B cell (primary cell): ENCODE data around the gene ZCCHC7. TPM values are rescaled to one million over a fixed set of nuclear protein-coding genes. Genes with fewer than 3 reads are reported as not detected.

Experiments used
- ATAC-seq: fragments of 200-7000 bp; cut with Tn5 transposase; one replicate; pipeline ENCODE4 v1.10.0; 2021; ENCODE audit warnings: low read depth, mild to moderate bottlenecking, moderate number of reproducible peaks, moderate library complexity
- CTCF ChIA-PET: fragments of 350-600 bp; sonication (Branson Sonifier 250); formaldehyde crosslinking; loops from one replicate; lab custom pipeline; 2021; ENCODE audit warnings: antibody characterized with exemption, inconsistent platforms; lab: Charles Lee
- POLR2A ChIA-PET: fragments of 350-600 bp; sonication (Branson Sonifier 250); formaldehyde crosslinking; loops from one replicate; lab custom pipeline; 2021; ENCODE audit warnings: antibody characterized with exemption; lab: Charles Lee
- DNase-seq: peaks from one replicate; pipeline ENCODE4 v3.0.0; 2013
- H2AFZ ChIP-seq: 2 replicates; pipeline ENCODE4 v1.6.1; 2012; ENCODE audit warnings: mild to moderate bottlenecking, low read depth, low read length; ENCODE audit not compliant: insufficient read depth, poor library complexity, severe bottlenecking
- H3K27ac ChIP-seq, 2 donors: 1 replicate in 1 of 2; 2 replicates in 1 of 2; pipeline ENCODE4 v1.5.1; 2012 to 2013; ENCODE audit warnings: low read length in 2 of 2, mild to moderate bottlenecking in 2 of 2, moderate library complexity in 1 of 2
- H3K27me3 ChIP-seq, 4 experiments: fragments of 200-600 bp in 1 of 4; sonication (generic) in 1 of 4; replicated peaks in 1 of 4; 1 replicate in 2 of 4; 2 replicates in 2 of 4; pipeline versions ENCODE4 v1.6.1 to v1.7.0; 2013 to 2016; ENCODE audit warnings: low read length in 3 of 4, mild to moderate bottlenecking in 2 of 4, mixed read lengths in 1 of 4, moderate library complexity in 1 of 4; ENCODE audit not compliant: insufficient read depth in 4 of 4, control insufficient read depth in 3 of 4; ENCODE audit errors: control extremely low read depth in 1 of 4
- H3K36me3 ChIP-seq, 2 experiments: replicated peaks in 1 of 2; 1 replicate in 1 of 2; 2 replicates in 1 of 2; pipeline versions ENCODE4 v1.6.1 to v1.7.1; 2013; ENCODE audit warnings: low read length in 1 of 2; ENCODE audit not compliant: insufficient read depth in 2 of 2, control insufficient read depth in 1 of 2; ENCODE audit errors: control extremely low read depth in 1 of 2, extremely low read depth in 1 of 2
- H3K4me1 ChIP-seq, 2 donors: fragments of 200-600 bp in 1 of 2; sonication (generic) in 1 of 2; 1 replicate in 1 of 2; 2 replicates in 1 of 2; pipeline versions ENCODE4 v1.5.1 to v1.6.1; 2013 to 2017; ENCODE audit warnings: low read length in 2 of 2; ENCODE audit not compliant: control insufficient read depth in 2 of 2, insufficient read depth in 2 of 2
- H3K4me2 ChIP-seq: replicated peaks from 2 replicates; pipeline ENCODE3; 2012; ENCODE audit warnings: mild to moderate bottlenecking, low read depth, low read length; ENCODE audit not compliant: poor library complexity, severe bottlenecking
- H3K4me3 ChIP-seq, 5 experiments: fragments of 200-600 bp in 1 of 5; sonication (generic) in 1 of 5; 1 replicate in 3 of 5; 2 replicates in 2 of 5; pipeline versions ENCODE4 v1.5.1 to v1.7.0; 2011 to 2016; ENCODE audit warnings: low read length in 4 of 5, mild to moderate bottlenecking in 4 of 5, low read depth in 2 of 5, control low read depth in 1 of 5, moderate library complexity in 1 of 5; ENCODE audit not compliant: insufficient read depth in 1 of 5; ENCODE audit errors: control extremely low read depth in 1 of 5, extremely low read depth in 1 of 5
- H3K79me2 ChIP-seq: fragments of 200-600 bp; sonication (generic); one replicate; pipeline ENCODE4 v1.6.0; 2016; ENCODE audit warnings: low read length; ENCODE audit not compliant: control insufficient read depth, insufficient read depth
- H3K9ac ChIP-seq: fragments of 200-600 bp; sonication (generic); 2 replicates; pipeline ENCODE4 v1.6.1; 2017; ENCODE audit warnings: mild to moderate bottlenecking, low read length, moderate library complexity
- H3K9me3 ChIP-seq, 3 donors: one replicate each; pipeline versions ENCODE4 v1.6.1 to v1.7.1; 2013; ENCODE audit warnings: low read length in 2 of 3; ENCODE audit not compliant: control insufficient read depth in 2 of 3, insufficient read depth in 1 of 3; ENCODE audit errors: control extremely low read depth in 1 of 3
- H4K20me1 ChIP-seq: 2 replicates; pipeline ENCODE4 v1.6.0; 2012; ENCODE audit warnings: mild to moderate bottlenecking, low read length; ENCODE audit not compliant: insufficient read depth, control insufficient read depth, poor library complexity, severe bottlenecking
- H3K27ac Mint-ChIP-seq: one replicate; pipeline ENCODE4 v1.8.0; 2021; ENCODE audit warnings: mixed read lengths
- H3K27me3 Mint-ChIP-seq: one replicate; pipeline ENCODE4 v1.8.0; 2021; ENCODE audit warnings: mixed read lengths
- H3K4me1 Mint-ChIP-seq: one replicate; pipeline ENCODE4 v1.8.0; 2021; ENCODE audit warnings: mixed read lengths
- H3K4me3 Mint-ChIP-seq: one replicate; pipeline ENCODE4 v1.8.0; 2021; ENCODE audit warnings: mixed read lengths
- H3K9me3 Mint-ChIP-seq: one replicate; pipeline ENCODE4 v1.8.0; 2022; ENCODE audit warnings: mixed read lengths; ENCODE audit not compliant: insufficient read depth
- EZH2 ChIP-seq: IDR thresholded peaks from 2 replicates; pipeline ENCODE4 v1.6.1; 2012; ENCODE audit warnings: borderline replicate concordance, low read depth, mild to moderate bottlenecking, moderate library complexity, low read length; ENCODE audit not compliant: insufficient read depth, poor library complexity, severe bottlenecking
- WGBS: methylation state at CpG from one replicate; pipeline ENCODE4 v1.1.5; 2013; ENCODE audit warnings: missing lambda C conversion rate; ENCODE audit not compliant: insufficient coverage; 5-methylcytosine and 5-hydroxymethylcytosine counted together
- intact Hi-C: fragments of 100-400 bp; cut with micrococcal nuclease; formaldehyde crosslinking; loops from one replicate; pipeline ENCODE4 v1.10.0; 2022
- polyA plus RNA-seq: library from polyadenylated mRNA; depleted of rRNA; stranded (reverse); fragments of >200 nt; gene quantifications from 2 replicates; pipeline ENCODE4 v1.2.3, GENCODE V29; 2012
- total RNA-seq, 2 donors: library from RNA; stranded (reverse); fragments of 120-200 nt in 1 of 2; gene quantifications; 1 replicate in 1 of 2; 2 replicates in 1 of 2; pipeline versions ENCODE4 v1.2.3 to v1.2.4, GENCODE V29; 2013 to 2022
- TF ChIP-seq, protein P1 (sequence below): fragments of 200-600 bp; IDR thresholded peaks from one replicate; pipeline ENCODE4 v1.8.0; 2022; ENCODE audit warnings: antibody characterized with exemption, mild to moderate bottlenecking

The ZCCHC7 gene
- total and polyA plus RNA-seq, 2 donors (not counting 1 experiment from before 2014, with no cell fraction given): 56.3 to 83.5 TPM

DNA sequence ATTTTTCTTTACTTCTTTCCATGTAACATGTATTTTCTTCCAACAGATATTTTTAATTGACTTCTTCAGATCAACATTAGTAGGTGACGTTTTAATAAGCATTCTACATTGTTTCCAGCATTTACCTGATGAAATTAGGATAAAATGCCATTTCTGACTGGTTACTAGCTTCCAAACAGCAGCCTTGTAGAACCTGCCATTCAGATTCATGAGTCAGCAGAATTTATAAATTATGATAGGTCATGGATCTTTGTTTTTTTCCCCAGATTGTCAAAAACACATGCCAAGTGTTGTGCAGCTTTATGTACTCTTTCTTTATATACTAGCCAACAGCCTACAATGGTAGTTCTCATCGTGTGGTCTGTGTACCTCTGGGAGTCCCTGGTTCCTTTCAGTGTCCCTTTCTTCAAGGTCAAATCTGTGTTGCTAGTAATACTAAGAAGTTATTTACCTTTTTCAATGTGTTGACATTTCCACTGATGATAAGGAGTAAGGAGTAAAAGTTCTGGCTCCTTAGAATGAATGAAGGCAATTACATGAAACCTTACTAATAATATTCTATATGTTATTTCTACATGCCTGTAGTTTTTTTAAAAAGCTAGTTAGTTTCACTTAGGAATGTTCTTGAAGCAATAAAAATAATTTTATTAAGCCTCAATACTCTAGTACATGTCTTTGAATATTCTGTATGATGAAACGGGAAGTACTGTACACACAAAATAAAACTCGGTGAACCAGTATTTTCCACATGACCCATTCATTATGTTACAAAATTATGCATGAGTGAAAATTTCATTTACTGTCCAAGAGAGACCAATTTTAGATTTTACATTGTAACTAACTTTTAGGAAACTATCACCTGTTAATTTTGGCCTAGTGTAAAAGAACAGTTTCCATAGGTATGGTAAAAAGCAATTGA lies 135.8 kb downstream of the ZCCHC7 start:
- Histone ChIP-seq H3K9me3 (no peaks in the 10 kb centered on the region), H3K27me3 (no peaks in the 10 kb centered on the region), H3K36me3 (peaks cover 6 to 19% of the 10 kb centered on the region in 2 experiments), H3K27ac (peak overlapping the region; percentile 24 to 81), H3K79me2 (peaks cover 93% of the 10 kb centered on the region), H3K4me1 (peaks cover 38 to 51% of the 10 kb centered on the region in 2 donors), H2AFZ (no peak overlapping the region), H4K20me1 (no peaks in the 10 kb centered on the region), H3K9ac (no peak overlapping the region), H3K4me2 (peak overlapping the region; percentile 42), H3K4me3 (no peak overlapping the region)
- ChIA-PET POLR2A (interaction anchor here (0.6 to 0.9 kb wide), 2 partner anchors 57 to 139 kb away, joined by 3 read pairs; no protein-coding TSS in a partner anchor), CTCF (interaction anchor here (1.0 to 1.5 kb wide), 3 partner anchors 11 to 384 kb away, joined by 3 to 4 read pairs (median 4); no protein-coding TSS in a partner anchor)
- H3K9me3 Mint-ChIP-seq: no peaks in the 10 kb centered on the region
- TF ChIP-seq, protein P1, sequence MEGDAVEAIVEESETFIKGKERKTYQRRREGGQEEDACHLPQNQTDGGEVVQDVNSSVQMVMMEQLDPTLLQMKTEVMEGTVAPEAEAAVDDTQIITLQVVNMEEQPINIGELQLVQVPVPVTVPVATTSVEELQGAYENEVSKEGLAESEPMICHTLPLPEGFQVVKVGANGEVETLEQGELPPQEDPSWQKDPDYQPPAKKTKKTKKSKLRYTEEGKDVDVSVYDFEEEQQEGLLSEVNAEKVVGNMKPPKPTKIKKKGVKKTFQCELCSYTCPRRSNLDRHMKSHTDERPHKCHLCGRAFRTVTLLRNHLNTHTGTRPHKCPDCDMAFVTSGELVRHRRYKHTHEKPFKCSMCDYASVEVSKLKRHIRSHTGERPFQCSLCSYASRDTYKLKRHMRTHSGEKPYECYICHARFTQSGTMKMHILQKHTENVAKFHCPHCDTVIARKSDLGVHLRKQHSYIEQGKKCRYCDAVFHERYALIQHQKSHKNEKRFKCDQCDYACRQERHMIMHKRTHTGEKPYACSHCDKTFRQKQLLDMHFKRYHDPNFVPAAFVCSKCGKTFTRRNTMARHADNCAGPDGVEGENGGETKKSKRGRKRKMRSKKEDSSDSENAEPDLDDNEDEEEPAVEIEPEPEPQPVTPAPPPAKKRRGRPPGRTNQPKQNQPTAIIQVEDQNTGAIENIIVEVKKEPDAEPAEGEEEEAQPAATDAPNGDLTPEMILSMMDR: no peak
- no peak for TF ChIP-seq EZH2
- H3K27me3 Mint-ChIP-seq: no peaks in the 10 kb centered on the region
- H3K27ac Mint-ChIP-seq: peak overlapping the region; percentile 88
- intact Hi-C loops: no loop called here
- DNase-seq: peak; percentile 37
- peak; percentile 41 for ATAC-seq
- no CpG with 5 or more reads among the region's 4 CpGs for WGBS
- H3K4me3 Mint-ChIP-seq: peak overlapping the region; percentile 60
- H3K4me1 Mint-ChIP-seq: peaks cover 63% of the 10 kb centered on the region

DNA sequence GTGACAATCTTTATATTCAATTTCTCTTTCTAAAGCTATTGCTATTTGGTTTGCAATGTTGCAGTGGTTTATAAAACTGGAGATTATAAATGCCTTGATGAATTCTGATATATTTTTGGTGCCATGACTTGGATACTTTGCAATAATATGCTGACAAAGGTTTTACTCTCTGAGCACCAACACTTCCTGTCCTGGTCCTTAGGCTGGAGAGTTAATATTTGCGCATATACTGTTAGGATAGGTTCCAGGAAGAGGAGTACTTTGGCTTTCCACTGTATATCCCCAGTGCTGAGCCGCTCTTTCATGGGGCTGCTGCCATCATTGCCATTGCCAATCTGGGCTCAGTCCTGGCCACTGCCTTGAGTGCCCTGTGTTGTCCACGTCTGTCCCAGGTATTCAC lies 139.6 kb downstream of the ZCCHC7 start:
- no peaks in the 10 kb centered on the region for H4K20me1 ChIP-seq
- no peaks in the 10 kb centered on the region for H3K27me3 Mint-ChIP-seq
- H3K79me2 ChIP-seq: peaks cover 98% of the 10 kb centered on the region
- H3K36me3 ChIP-seq: peaks cover 6 to 15% of the 10 kb centered on the region in 2 experiments
- intact Hi-C loops: no loop called here
- no peaks in the 10 kb centered on the region for H3K27me3 ChIP-seq
- ChIA-PET POLR2A (no interaction called here), CTCF (interaction anchor here (0.6 to 0.8 kb wide), 2 partner anchors 129 to 264 kb away, joined by 3 read pairs; no protein-coding TSS in a partner anchor)
- peak overlapping the region in 1 of 2 donors; percentile 59 for H3K27ac ChIP-seq
- no peaks in the 10 kb centered on the region for H3K9me3 ChIP-seq
- no peak overlapping the region for H3K4me3 Mint-ChIP-seq
- ATAC-seq (no peak), DNase-seq (no peak)
- H2AFZ ChIP-seq: no peak overlapping the region
- H3K4me1 ChIP-seq: peaks cover 36 to 68% of the 10 kb centered on the region in 2 donors
- no peak overlapping the region for H3K9ac ChIP-seq
- H3K4me1 Mint-ChIP-seq: peaks cover 78% of the 10 kb centered on the region
- peak overlapping the region; percentile 39 for H3K27ac Mint-ChIP-seq
- no peak overlapping the region for H3K4me3 ChIP-seq
- no peaks in the 10 kb centered on the region for H3K9me3 Mint-ChIP-seq
- WGBS: 98% methylated on average over 3 of the region's 3 CpGs
- H3K4me2 ChIP-seq: no peak overlapping the region
- TF ChIP-seq EZH2: no peak
- TF ChIP-seq, protein P1: no peak
